DMS53 treated with DMSO at 0.1 percent for 48 hours (cell line): ENCODE data around the gene FOSL1.
"Not testable (repeated sequence)": the region's sequence is repeated elsewhere in the genome, so short reads cannot be mapped to it uniquely, and the experiment has no call there.

Experiments used
- DNase-seq: peaks from one replicate; lab custom pipeline; 2025; ENCODE audit not compliant: unreplicated experiment; lab: John Stamatoyannopoulos, UW

The FOSL1 gene

DNA sequence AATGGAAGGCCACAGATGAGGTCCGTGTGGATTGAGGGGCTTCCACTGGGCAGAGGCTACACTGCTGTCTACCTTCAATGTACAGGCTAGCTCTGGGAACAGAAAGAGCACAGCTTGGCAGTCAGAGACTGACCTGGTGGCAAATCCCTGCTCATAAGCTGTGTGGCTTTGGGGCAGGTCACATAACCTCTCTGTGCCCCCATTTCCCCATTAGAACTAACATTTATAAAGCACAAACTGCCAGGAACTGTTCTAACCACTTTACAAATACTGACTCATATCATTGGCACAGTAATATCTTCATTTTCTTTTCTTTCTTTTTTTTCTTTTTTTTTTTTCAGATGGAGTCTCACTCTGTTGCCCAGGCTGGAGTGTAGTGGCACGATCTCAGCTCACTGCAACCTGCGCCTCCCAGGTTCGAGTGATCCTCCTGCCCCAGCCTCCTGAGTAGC lies 3.1 kb downstream of the FOSL1 start:
- DNase-seq: no peak

- no peak for DNase-seq
Measured at GRCh38 chr11:65896034-65896999, 3.9 kb downstream of the FOSL1 start.

GRCh38 chr11:65895482-65895981 lies 4.7 kb downstream of the FOSL1 start:
- no peak for DNase-seq

DNA sequence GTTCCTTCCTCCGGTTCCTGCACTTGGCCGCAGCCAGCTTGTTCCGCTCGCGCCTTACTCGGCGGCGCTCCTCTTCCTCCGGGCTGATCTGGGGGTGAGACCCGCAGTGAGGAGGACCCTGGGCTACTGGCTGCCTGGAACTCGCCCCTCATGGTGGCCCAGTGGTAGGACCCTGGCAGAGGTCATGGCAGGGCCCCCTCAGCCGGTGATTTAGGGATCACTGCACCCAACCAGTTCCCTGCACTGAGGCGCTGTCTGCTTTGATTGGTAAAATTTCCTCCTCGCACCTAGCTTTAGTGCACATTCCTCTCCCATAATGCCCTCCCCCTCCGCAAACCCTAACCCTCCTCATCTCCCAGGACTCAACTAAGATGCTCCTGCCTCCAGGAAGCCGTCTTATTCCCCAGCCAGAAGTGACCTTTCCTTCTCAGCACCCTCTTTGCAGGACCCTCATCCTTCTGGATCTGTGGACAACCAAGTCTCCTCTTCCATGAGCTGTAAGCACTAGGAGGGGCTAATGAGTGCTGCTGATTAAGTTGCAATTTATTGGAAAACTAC lies 6.1 kb downstream of the FOSL1 start:
- no peak for DNase-seq

DNA sequence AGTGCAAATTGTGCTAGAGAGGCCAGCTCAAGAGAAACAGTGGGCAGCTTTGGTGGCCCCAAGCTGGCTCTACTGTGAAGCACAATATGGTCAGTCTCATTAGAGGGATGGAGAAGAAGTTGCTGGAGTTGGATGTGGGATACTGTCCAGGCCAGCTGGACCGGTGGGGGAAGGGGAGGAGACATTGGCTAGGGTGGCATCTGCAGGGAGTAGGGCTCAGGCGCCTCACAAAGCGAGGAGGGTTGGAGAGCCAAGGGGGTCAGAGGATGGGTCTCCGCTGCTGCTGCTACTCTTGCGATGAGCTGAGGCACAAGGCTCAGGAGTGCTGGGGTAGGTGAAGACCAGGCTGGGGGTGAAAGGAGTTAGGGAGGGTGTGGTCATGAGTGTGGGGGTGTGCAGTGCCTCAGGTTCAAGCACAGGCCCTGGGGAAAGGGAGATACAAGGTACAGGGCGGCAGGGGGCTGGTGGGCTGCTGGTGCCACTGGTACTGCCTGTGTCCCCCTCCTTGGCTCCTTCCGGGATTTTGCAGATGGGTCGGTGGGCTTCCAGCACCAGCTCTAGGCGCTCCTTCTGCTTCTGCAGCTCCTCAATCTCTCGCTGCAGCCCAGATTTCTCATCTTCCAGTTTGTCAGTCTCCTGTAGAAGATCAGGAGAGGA lies 7.4 kb downstream of the FOSL1 start:
- no peak for DNase-seq

DNA sequence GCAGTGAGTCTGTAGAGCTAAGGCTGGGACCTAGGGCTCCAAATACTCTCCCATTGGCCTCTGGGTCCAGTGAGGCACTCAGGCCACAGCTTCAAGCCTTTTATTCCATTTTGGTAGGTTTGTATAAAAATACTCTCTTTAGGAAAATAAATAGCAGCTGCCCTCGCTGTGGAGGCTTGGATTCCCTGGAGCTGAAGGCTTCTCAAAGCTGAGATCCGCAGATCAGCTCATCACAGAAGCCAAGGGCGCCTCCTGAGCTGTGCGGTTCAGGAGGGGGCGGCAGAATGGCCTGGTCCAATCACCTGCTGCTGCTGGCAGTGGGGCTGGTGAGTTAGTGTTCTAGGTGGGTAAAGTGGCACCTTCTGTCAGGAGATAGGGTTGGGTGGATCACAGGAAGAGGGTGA lies 8.0 kb downstream of the FOSL1 start:
- not testable (repeated sequence) for DNase-seq

- DNase-seq: peak; percentile 45
Measured at GRCh38 chr11:65891219-65892136, 8.7 kb downstream of the FOSL1 start.

DNA sequence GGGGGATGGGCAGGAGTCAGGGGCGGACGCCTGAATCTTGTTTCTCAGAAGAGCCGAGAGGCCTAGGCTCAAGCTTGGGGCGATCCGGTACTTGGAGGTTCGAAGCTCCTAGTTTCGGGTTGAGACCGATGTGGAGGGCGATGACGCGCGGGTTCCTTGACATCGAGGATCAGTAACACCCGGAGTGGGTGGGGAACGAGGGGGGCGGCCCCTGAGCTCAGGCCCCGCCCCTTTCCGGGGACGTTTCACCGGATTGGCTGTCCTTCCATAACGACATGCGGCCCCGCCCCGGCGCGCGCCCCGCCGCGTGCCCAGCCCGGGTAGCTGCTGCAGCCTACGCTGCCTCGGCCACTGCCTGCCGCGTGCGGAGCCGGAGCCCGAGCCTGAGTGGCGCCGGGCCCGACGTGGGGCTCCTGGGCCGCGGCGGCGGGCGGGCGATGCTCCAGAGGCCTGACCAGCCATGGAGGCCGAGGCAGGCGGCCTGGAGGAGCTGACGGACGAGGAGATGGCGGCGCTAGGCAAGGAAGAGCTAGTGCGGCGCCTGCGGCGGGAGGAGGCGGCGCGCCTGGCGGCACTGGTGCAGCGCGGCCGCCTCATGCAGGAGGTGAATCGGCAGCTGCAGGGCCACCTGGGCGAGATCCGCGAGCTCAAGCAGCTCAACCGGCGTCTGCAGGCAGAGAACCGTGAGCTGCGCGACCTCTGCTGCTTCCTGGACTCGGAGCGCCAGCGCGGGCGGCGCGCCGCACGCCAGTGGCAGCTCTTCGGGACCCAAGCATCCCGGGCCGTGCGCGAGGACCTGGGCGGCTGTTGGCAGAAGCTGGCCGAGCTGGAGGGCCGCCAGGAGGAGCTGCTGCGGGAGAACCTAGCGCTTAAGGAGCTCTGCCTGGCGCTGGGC lies 9.6 kb downstream of the FOSL1 start, which contains the start of gene CCDC85B:
Gene CCDC85B, plus strand, starts transcription at position 350 of the 895 bp plus-strand sequence. Its CDS starts 111 bp downstream, at position 461.
- peak; percentile 87 for DNase-seq

DNA sequence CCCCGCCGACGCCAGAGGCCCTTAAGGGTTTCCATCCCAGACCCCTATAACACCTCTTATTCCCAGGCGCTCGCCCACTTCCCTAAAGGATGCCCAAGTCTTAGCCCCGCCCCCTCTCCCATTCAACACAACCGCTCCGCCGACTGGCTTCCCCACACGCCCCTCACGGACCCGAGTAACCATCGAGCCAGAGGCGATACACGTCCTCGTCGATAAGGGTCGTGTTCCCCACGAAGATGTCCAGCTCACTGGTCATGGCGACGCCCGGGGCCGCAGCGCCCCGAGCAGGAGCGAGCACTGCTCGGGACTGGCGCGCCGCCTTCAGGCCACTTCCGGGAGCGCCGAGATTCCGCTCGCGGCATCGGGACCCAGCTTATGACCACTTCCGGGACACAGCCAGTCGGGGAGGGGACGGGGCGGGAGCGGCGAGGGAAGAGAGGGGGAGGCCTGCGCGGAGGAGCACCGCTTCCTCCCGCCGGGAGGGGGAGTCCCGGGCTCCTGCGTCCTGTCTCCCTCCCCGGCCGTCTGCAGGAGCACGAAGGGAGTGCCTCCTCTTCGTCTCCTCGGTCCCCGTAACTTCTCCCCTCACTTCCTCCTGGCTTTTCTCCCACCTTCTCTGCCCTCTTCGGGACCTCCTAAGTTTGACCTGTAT lies 11.9 kb downstream of the FOSL1 start, which contains the start of gene FIBP:
Gene FIBP, minus strand, starts transcription at position 309 of the 652 bp plus-strand sequence. Its CDS starts 53 bp downstream, at position 256.
- DNase-seq: peak; percentile 91

GRCh38 chr11:65887723-65888162 lies 12.4 kb downstream of the FOSL1 start:
- DNase-seq: peak; percentile 58

- DNase-seq: no peak
Measured at GRCh38 chr11:65886826-65887722, 13.1 kb downstream of the FOSL1 start.

- no peak for DNase-seq
Measured at GRCh38 chr11:65885808-65886536, 14.2 kb downstream of the FOSL1 start.

DNA sequence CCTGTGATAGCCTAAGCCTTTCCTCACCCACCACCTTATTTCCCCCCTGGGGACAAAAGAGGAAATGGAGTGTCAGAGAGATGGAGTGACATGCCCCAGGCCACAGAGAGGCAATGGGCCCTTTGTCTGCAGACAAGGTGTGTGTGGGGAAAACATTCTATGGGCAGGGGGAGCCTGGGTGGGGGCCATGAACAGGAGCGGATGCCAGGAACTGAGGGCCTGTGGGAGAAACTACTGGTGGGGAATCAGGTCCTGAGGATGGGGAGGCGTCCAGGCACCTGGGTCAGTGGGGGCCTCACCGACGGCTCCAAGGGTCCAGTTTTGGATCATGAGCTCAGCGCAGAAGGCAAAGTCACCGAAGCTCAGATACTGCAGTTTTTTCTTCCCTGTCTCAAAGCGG lies 15.0 kb downstream of the FOSL1 start:
- DNase-seq: no peak

DNA sequence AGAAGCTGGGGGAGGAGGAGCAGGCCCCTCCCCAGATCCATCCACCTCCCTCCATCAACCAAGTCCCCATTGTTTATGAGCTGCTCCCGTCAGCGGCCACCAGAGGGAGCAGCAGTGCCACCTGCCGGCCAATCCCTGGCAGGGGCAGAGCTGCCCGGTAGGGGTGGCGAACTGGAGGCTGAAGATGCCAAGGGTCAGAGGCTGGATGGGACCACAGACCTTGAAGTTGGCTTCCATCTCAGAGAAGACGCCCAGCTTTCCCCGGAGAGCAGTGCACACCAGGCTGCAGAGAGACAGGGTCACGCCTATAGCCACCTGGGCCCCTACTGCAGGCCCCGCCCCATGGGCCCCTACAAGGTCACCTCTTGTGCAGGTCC lies 15.5 kb downstream of the FOSL1 start:
- peak; percentile 50 for DNase-seq

DNA sequence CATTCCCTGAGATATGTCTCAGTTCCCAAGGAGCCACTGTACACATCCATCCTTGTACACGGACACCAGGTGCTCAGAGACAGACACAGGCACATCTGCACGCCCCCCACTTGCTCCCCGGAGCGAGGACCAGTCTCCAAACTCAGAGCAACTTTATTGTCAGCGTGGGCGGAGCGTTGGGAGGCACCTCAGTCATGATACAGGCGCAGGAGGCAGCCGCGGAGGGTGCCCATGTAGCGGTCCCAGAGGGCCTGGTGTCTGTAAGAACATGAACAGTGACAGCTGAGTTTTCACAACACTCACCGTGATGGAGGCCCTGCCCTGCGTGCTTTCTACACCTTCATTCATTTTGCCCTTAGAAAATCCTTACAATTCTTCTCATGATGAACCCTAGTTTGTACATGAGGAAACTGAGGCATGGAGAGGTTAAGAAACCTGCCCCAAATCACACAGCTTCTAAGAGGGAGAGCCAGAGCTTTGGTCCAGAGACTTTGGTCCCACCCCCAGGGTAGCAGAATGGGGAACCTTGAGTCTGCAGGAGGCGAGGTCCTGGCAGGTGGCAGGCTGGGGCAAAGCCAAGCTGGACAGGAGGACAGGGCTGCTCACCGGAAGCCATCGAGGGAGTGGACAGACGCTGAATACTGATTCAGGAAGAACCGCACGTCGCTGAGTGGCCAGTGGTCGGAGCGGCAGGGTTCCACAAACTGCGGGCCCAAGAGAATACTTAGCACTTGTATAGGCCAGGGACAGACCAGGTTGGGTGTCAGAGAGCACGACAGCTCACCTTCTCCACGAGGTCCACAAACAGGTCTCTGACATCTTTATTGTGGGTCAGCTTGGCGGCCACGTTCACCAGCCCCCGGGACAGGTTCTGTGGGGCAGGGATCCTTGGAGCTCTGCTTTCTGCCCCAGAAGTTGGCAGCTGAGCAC lies 16.1 kb downstream of the FOSL1 start:
- no peak for DNase-seq
